Cardiac fibroblast (primary cell): ENCODE measurements around the gene TBXA2R.

Source experiments
- DNase-seq, 2 donors: peaks; one replicate each; pipeline versions ENCODE4 v3.0.0 to v3.0.0-alpha.2; 2010; ENCODE audit warnings: low read depth in 2 of 2
- H3K4me3 ChIP-seq, 2 donors: replicated peaks in 1 of 2; 1 replicate in 1 of 2; 2 replicates in 1 of 2; pipeline ENCODE4 v1.5.1; 2011; ENCODE audit warnings: low read depth in 2 of 2, low read length in 2 of 2, mild to moderate bottlenecking in 2 of 2, moderate library complexity in 1 of 2
- CTCF ChIP-seq: IDR thresholded peaks from one replicate; pipeline ENCODE4 v1.5.1; 2011; ENCODE audit warnings: low read depth, mild to moderate bottlenecking, low read length, inconsistent platforms

Gene TBXA2R

GRCh38 chr19:3644351-3645066, 37.8 kb upstream of the TBXA2R start:
- peak; percentile 22 to 39 for DNase-seq
- TF ChIP-seq CTCF, result no peak
- H3K4me3 ChIP-seq, result no peak overlapping the region

- DNase-seq, result no peak
- TF ChIP-seq CTCF, result no peak
- H3K4me3 ChIP-seq, result no peak overlapping the region
These were observed 37.1 kb upstream of the TBXA2R start for GRCh38 chr19:3643674-3644313.

GRCh38 chr19:3642987-3643673, 36.5 kb upstream of the TBXA2R start:
- no peak for DNase-seq
- no peak overlapping the region for H3K4me3 ChIP-seq
- no peak for TF ChIP-seq CTCF

- no peak overlapping the region for H3K4me3 ChIP-seq
- no peak for DNase-seq
- TF ChIP-seq CTCF, result no peak
These were observed 35.6 kb upstream of the TBXA2R start for GRCh38 chr19:3642296-3642695.

GRCh38 chr19:3641515-3642269, 35.0 kb upstream of the TBXA2R start:
- TF ChIP-seq CTCF, result no peak
- no peak overlapping the region for H3K4me3 ChIP-seq
- DNase-seq, result no peak

GRCh38 chr19:3639479-3639878, 32.8 kb upstream of the TBXA2R start:
- no peak overlapping the region for H3K4me3 ChIP-seq

More at GRCh38 chr19:3639479-3639878, 32.8 kb upstream of the TBXA2R start:
- DNase-seq, result no peak
- TF ChIP-seq CTCF, result no peak
